Effector CD8-positive, alpha-beta T cell (primary cell): ENCODE results near the gene KRT82.
"Not testable (repeated sequence)": the region's sequence is repeated elsewhere in the genome, so short reads cannot be mapped to it uniquely, and the experiment has no call there.

Experiments
- DNase-seq: peaks from one replicate; lab custom pipeline; 2025; lab: John Stamatoyannopoulos, UW

KRT82 gene

GRCh38 chr12:52413202-52413601 is 7.1 kb upstream of the KRT82 start:
- no peak for DNase-seq

DNA sequence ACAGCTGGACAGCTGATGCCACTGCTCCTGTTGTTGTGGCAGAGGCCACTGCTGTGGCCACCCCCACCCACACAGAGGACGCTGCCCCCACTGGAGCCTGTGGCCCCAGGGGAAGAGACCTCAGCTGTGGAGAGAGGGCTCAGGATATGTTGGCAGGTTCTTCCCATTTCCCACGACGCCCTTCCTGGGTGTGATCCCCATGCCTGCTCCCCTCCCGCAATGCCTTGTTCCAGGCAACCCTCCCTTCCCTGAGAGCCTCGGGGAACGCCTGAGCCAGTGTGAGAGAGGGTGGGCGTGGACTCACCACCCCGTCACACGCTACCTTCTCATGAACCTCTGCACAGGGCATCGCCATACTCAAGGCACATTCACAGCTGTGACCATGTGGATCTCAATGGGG is 5.7 kb upstream of the KRT82 start:
- no peak for DNase-seq

DNA sequence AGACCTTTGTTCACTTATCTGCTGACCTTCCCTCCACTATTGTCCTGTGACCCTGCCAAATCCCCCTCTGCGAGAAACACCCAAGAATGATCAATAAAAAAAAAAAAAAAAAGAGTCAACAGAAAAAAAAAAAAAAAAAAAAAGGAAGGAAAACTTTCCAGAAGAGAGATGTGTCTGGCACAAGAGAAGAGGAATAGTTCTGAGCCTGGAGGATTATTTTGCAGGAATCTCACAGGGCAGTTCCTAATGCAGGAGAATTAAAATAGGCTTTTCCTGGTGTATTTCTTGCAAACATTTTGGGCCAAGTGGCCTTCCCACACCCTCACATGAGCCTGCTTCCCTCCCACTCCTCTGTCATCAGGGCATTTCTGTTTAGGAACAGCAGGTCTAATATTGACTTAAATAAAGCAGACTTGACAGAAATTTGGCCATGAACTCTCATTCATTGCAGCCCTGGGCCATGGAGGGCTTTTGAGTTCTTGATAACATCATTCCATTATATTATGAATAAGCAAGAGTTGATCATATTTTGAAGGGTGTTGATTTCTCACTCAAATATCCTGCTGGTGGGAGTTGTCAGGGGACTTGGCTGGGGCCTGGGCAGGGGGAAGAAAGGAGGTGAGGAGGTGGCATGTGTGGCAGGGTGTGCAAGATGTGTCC is 4.6 kb upstream of the KRT82 start:
- DNase-seq: not testable (repeated sequence)

- DNase-seq: no peak
Observed at GRCh38 chr12:52407918-52408317, 1.8 kb upstream of the KRT82 start.

GRCh38 chr12:52404951-52405350 is 1.2 kb downstream of the KRT82 start:
- DNase-seq: no peak

DNA sequence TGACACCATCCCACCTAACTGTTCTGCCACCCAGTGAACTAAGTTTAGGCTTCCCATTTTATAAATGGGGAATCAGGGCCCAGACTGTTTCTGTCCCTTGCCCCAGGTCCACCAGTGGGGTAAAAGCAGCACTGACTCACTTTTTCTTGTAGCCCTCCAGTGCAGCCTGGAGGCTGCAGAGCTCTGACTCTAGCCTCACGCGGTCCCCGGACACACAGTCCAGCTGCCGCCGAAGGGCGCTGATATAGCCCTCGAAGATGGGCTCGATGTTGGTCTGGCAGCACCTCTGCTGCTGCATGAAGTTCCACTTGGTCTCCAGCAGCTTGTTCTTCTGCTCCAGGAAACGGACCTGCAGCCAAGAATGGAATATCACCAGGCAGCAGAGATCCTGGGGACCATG is 2.6 kb downstream of the KRT82 start:
- DNase-seq: no peak

- DNase-seq: no peak
Observed at GRCh38 chr12:52402873-52403540, 3.1 kb downstream of the KRT82 start.

- no peak for DNase-seq
Observed at GRCh38 chr12:52402377-52402776, 3.8 kb downstream of the KRT82 start.

DNA sequence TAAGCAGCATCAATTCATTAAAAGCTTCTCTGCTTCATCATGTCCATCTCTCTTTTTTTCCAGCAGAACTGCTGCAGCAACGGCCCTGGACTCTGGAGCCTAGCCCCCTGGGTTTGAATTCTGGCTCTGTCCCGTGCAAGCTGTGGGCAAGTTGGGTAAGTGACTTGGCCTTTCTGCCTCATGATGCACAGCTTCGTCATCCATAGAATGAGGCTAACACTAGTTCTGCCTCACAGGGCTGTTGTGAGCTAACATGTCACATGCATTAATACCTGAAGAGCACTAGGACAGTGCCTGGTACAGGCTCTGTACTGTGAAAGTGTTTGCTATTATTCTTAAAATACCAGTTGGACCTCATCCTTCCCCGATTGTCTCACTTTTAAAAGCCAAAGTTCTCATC is 4.2 kb downstream of the KRT82 start:
- DNase-seq: no peak

GRCh38 chr12:52401526-52401925 is 4.6 kb downstream of the KRT82 start:
- no peak for DNase-seq

GRCh38 chr12:52400906-52401305 is 5.2 kb downstream of the KRT82 start:
- no peak for DNase-seq

- no peak for DNase-seq
Observed at GRCh38 chr12:52399756-52400155, 6.4 kb downstream of the KRT82 start.

DNA sequence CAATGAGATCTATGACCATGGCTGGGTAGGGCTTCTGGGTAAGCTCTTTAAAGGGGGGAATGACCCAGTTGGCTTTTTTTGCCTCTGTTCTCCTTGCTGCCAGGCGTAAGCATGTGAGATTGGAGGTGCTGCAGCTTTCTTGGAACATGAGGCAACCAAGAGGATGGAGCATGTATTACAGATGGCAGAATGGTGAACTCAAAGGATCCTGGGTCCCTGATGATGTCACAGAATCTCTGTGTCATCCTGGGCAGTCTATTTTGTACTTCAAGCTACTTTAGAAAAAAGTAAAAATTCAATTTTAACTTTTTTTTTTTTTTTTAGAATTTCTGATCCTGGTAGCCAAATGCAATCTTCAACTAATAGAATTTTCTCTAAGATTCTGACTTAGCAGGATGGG is 8.0 kb downstream of the KRT82 start:
- no peak for DNase-seq

DNA sequence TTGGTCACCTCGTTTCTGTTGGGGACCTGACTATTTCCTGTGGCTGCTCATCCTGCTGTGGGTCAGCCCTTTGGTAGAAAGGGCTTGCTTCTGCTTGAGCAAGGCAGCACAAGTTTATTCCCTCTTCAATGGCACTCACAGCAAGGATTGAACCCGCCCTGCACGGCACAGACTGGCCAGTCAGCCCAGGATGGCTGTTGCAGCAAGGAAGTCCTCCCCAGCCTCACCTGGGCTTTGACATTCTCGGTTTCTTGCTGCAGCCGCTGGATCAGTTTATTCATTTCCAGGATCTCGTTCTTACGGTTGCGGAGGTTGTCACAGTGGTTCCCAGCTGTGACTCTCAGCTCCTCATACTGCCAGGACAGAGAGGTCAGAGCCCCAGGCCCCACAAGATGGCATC is 9.5 kb downstream of the KRT82 start:
- DNase-seq: no peak

DNA sequence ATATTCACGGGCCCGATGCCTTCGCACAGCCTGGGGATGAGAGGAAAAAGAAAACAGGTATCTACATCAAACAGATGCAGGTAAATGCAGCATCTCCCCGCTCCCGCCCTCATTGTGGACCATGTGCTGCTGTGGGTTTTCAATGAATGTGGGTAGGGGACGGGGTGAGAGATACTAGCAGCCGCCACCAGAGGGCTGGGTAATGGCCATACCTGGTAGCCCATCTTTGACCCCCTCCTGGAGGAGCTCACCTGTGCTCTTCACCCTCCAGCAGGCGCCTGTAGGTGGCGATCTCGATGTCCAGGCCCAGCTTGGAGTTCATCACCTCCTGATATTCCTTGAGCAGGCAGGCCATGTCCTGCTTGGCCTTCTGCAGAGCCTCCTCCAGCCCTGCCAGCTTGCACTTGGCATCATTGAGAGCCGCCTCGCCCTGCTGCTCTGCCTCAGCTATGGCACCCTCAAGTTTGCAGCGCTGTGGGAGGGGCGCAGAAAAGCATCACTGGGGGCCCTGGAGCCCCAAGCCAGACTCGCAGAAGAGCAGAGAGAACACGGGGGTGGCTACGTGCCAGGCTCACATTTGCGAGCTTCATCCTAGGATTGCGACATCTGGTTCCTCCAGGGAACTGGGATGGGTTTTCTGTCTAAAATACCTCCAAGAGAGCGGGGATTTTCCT is 10.2 kb downstream of the KRT82 start:
- DNase-seq: no peak

- no peak for DNase-seq
Observed at GRCh38 chr12:52394836-52395405, 11.2 kb downstream of the KRT82 start.

- no peak for DNase-seq
Observed at GRCh38 chr12:52392465-52393007, 13.6 kb downstream of the KRT82 start.

- DNase-seq: no peak
Observed at GRCh38 chr12:52391618-52392002, 14.5 kb downstream of the KRT82 start.

- DNase-seq: no peak
Observed at GRCh38 chr12:52390739-52391617, 15.2 kb downstream of the KRT82 start.

DNA sequence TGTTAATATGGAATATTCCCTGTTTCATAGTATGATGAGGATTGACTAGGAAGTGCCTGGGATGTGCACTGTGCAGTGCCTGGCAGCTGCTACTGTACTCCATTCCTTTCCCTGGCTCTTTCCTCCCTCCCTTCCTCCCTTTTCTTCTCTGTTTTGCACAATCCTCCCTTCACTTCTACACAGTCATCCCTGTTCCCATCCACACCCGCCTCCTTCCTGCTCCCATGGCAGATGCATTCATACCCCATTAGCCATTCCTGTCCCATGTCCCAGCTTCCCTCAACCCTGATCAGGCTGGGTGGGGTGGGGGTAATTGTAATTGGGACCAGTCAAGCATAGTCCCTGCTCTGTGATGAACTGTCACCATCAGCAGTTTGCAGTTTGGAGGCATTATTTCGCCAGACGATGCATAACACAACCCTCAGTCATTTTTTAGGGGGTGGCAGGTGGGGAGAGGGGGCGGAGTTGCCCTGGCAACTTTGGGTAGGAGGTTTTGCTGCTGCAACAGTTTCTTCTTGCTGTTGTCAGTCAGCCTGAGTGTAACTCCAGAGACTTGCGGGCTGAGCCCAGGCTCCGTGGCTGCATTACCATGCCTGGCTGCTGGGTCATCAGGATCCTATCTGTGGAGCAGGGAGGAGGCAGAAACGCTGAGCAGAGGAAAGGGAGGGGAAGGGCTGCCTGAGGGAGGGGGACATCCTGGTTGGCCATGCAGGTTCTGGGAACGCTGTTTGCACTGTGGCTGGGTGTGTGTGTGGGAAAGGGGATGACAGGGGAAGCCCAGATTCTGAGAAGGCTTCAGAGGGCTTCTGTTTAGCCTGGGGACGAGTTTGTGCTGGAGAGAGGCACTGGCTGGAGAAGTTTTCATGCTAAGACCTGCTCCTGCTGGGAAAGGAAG is 16.6 kb downstream of the KRT82 start:
- DNase-seq: no peak

- DNase-seq: no peak
Observed at GRCh38 chr12:52387859-52388258, 18.3 kb downstream of the KRT82 start.
